PFSK-1 (cell line): ENCODE data around the gene TRAPPC10.

Experiments used
- POLR2AphosphoS5 ChIP-seq: IDR thresholded peaks from 2 replicates; pipeline ENCODE4 v1.6.1; 2012; ENCODE audit warnings: low read depth, mild to moderate bottlenecking, control low read depth, low read length, moderate library complexity
- REST ChIP-seq, 2 experiments: IDR thresholded peaks; 2 replicates each; pipeline versions ENCODE4 v1.6.1 to v1.8.0; 2011 to 2012; ENCODE audit warnings: low read depth in 2 of 2, low read length in 2 of 2, control low read depth in 1 of 2, inconsistent platforms in 1 of 2, mild to moderate bottlenecking in 1 of 2, moderate library complexity in 1 of 2; ENCODE audit not compliant: insufficient read depth in 1 of 2

GRCh38 chr21:44011579-44012473 lies at the start of gene TRAPPC10:
- TF ChIP-seq POLR2AphosphoS5: peak; percentile 79
- TF ChIP-seq REST (IDR thresholded peaks at IDR 0.05; ENCODE audit: insufficient read depth in 1 of 2, low read depth in 2 of 2, low read length in 2 of 2): no peak
